ENCODE data around the gene DIP2B.

The DIP2B gene

GRCh38 chr12:50775251-50775650 is 270.5 kb downstream of the DIP2B start:
- DNase-seq (ENCODE audit: low read depth): no peak

- no peak for DNase-seq (ENCODE audit: low read depth)
These were observed 272.3 kb downstream of the DIP2B start for GRCh38 chr12:50776749-50777728.

GRCh38 chr12:50778663-50779590 is 274.1 kb downstream of the DIP2B start:
- no peak for DNase-seq (ENCODE audit: low read depth)

- DNase-seq (ENCODE audit: low read depth): no peak
These were observed 275.2 kb downstream of the DIP2B start for GRCh38 chr12:50780013-50780412.

- DNase-seq (ENCODE audit: low read depth): no peak
These were observed 279.7 kb downstream of the DIP2B start for GRCh38 chr12:50784501-50784900.

GRCh38 chr12:50785406-50786001 is 280.7 kb downstream of the DIP2B start:
- DNase-seq (ENCODE audit: low read depth): no peak

GRCh38 chr12:50786498-50787231 is 281.9 kb downstream of the DIP2B start:
- DNase-seq (ENCODE audit: low read depth): no peak

GRCh38 chr12:50787618-50788017 is 282.8 kb downstream of the DIP2B start:
- DNase-seq (ENCODE audit: low read depth): no peak

GRCh38 chr12:50788561-50788960 is 283.8 kb downstream of the DIP2B start:
- DNase-seq (ENCODE audit: low read depth): no peak

GRCh38 chr12:50790081-50790480 is 285.3 kb downstream of the DIP2B start:
- DNase-seq (ENCODE audit: low read depth): no peak

Measured in activated T-helper 9 cell treated with anti-CD3 and anti-CD28 coated beads, Interleukin-2, amount 50 U/mL, for 16 hours (primary cell).